A673 (cell line): ENCODE results near the gene SUN3. TPM values are rescaled to one million over a fixed set of nuclear protein-coding genes. Genes with fewer than 3 reads are reported as not detected.

Experiments used
- Bru-seq: library from RNA; stranded (reverse); fragments of 400-500 nt; gene quantifications from one replicate; lab custom pipeline; 2021; lab: Mats Ljungman, UMichigan
- BruChase-seq, 2 experiments: library from RNA; stranded (reverse); fragments of 400-500 nt; gene quantifications; one replicate each; lab custom pipeline; 2021; lab: Mats Ljungman, UMichigan
- BruUV-seq: library from RNA; stranded (reverse); fragments of 400-500 nt; replicated peaks from 2 replicates; lab custom pipeline; 2021; lab: Mats Ljungman, UMichigan
- CTCF ChIA-PET: fragments of 300-600 bp; sonication (Branson Sonifier 250); formaldehyde crosslinking; loops from one replicate; lab custom pipeline; 2022; ENCODE audit warnings: antibody characterized with exemption; lab: Charles Lee
- POLR2A ChIA-PET: fragments of 300-600 bp; sonication (Branson Sonifier 250); formaldehyde crosslinking; loops from one replicate; lab custom pipeline; 2022; ENCODE audit warnings: antibody characterized with exemption; ENCODE audit not compliant: low non-redundant PET; lab: Charles Lee
- DNase-seq: peaks from one replicate; pipeline ENCODE4 v3.0.0-alpha.2; 2015; ENCODE audit warnings: low spot score
- H3K27ac ChIP-seq: fragments of 200-600 bp; sonication (generic); 2 replicates; pipeline ENCODE4 v1.5.1; 2016; ENCODE audit warnings: mixed run types, low read depth, mild to moderate bottlenecking, mixed read lengths, antibody characterized with exemption, low read length; ENCODE audit not compliant: poor library complexity, severe bottlenecking
- H3K27me3 ChIP-seq: fragments of 200-600 bp; sonication (generic); replicated peaks from 2 replicates; pipeline ENCODE4 v1.6.1; 2017; ENCODE audit warnings: mixed run types, low read depth, mild to moderate bottlenecking, mixed read lengths, antibody characterized with exemption, low read length; ENCODE audit not compliant: insufficient read depth, poor library complexity
- H3K36me3 ChIP-seq: fragments of 200-600 bp; sonication (generic); 2 replicates; pipeline ENCODE4 v1.6.1; 2016; ENCODE audit warnings: mixed run types, mild to moderate bottlenecking, mixed read lengths, antibody characterized with exemption, low read length; ENCODE audit not compliant: insufficient read depth, poor library complexity, severe bottlenecking
- H3K4me1 ChIP-seq: fragments of 200-600 bp; sonication (generic); 2 replicates; pipeline ENCODE4 v1.6.1; 2017; ENCODE audit warnings: mixed run types, mild to moderate bottlenecking, mixed read lengths, antibody characterized with exemption, low read length; ENCODE audit not compliant: insufficient read depth, poor library complexity, severe bottlenecking
- H3K4me3 ChIP-seq: fragments of 200-600 bp; sonication (generic); 2 replicates; pipeline ENCODE4 v1.5.1; 2016; ENCODE audit warnings: low read depth, mixed run types, mild to moderate bottlenecking, mixed read lengths, low read length; ENCODE audit not compliant: poor library complexity, severe bottlenecking
- H3K9me3 ChIP-seq: fragments of 200-600 bp; sonication (generic); 2 replicates; pipeline ENCODE4 v1.6.1; 2016; ENCODE audit warnings: mixed run types, low read depth, mild to moderate bottlenecking, mixed read lengths, antibody characterized with exemption, low read length; ENCODE audit not compliant: poor library complexity, severe bottlenecking
- EZH2 ChIP-seq: fragments of 200-600 bp; sonication (generic); IDR thresholded peaks from 2 replicates; pipeline ENCODE4 v1.6.1; 2017; ENCODE audit warnings: borderline replicate concordance, low read depth, mild to moderate bottlenecking, mixed read lengths, antibody characterized with exemption, low read length; ENCODE audit not compliant: poor library complexity, severe bottlenecking
- intact Hi-C: fragments of 100-400 bp; cut with micrococcal nuclease; formaldehyde crosslinking; loops from one replicate; pipeline ENCODE4 v1.10.0; 2022; ENCODE audit not compliant: unreplicated experiment
- long read RNA-seq: library from polyadenylated mRNA; stranded (forward); transcript quantifications from one replicate; pipeline ENCODE4 v2.0.0, GENCODE V29; 2022
- total RNA-seq: library from RNA; stranded (reverse); gene quantifications from 2 replicates; pipeline ENCODE4 v1.2.3, GENCODE V29; 2021
- TF ChIP-seq, protein P1 (sequence below): fragments of 300-800, 200-600 bp; sonication (generic); conservative IDR thresholded peaks from 2 replicates; pipeline ENCODE4 v1.5.1; 2017; ENCODE audit warnings: low read depth, mild to moderate bottlenecking, antibody characterized with exemption, low read length, moderate library complexity, mixed read lengths

SUN3 gene
- total RNA-seq: not detected in 2 replicates
- percentile 10 among the genes with signal in this experiment for Bru-seq, nascent RNA
- BruChase-seq, experiment 1, labeled RNA remaining after a 2-hour chase: percentile 8 among the genes with signal in this experiment
- BruChase-seq, experiment 2, labeled RNA remaining after a 6-hour chase: percentile 1 among the genes with signal in this experiment
- long read RNA-seq: 0 reads

- Histone ChIP-seq H3K27ac (no peak within 1 kb of the TSS), H3K36me3 (no peaks in the 10 kb centered on the region), H3K27me3 (peaks cover 18% of the 10 kb centered on the region), H3K9me3 (peaks cover 3% of the 10 kb centered on the region), H3K4me1 (no peaks in the 10 kb centered on the region), H3K4me3 (no peak within 1 kb of the TSS)
- ChIA-PET CTCF (no interaction called here), POLR2A (no interaction called here)
- BruUV-seq: no TSS peak
- DNase-seq: no peak
- TF ChIP-seq, protein P1, sequence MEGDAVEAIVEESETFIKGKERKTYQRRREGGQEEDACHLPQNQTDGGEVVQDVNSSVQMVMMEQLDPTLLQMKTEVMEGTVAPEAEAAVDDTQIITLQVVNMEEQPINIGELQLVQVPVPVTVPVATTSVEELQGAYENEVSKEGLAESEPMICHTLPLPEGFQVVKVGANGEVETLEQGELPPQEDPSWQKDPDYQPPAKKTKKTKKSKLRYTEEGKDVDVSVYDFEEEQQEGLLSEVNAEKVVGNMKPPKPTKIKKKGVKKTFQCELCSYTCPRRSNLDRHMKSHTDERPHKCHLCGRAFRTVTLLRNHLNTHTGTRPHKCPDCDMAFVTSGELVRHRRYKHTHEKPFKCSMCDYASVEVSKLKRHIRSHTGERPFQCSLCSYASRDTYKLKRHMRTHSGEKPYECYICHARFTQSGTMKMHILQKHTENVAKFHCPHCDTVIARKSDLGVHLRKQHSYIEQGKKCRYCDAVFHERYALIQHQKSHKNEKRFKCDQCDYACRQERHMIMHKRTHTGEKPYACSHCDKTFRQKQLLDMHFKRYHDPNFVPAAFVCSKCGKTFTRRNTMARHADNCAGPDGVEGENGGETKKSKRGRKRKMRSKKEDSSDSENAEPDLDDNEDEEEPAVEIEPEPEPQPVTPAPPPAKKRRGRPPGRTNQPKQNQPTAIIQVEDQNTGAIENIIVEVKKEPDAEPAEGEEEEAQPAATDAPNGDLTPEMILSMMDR: no peak
- TF ChIP-seq EZH2: no peak
- intact Hi-C loops: no loop called here
Observed at GRCh38 chr7:48028938-48029337, at the start of gene SUN3. Gene SUN3 (minus strand): TSS chr7:48029107. CDS start chr7:48028938, 169 bp downstream.

- Histone ChIP-seq H3K27ac (no peak overlapping the region), H3K27me3 (no peaks in the 10 kb centered on the region), H3K4me1 (peaks cover 5% of the 10 kb centered on the region), H3K36me3 (no peaks in the 10 kb centered on the region), H3K4me3 (no peak overlapping the region), H3K9me3 (no peaks in the 10 kb centered on the region)
- no TSS peak for BruUV-seq
- DNase-seq: peak; percentile 92
- intact Hi-C loops: no loop called here
- TF ChIP-seq, protein P1: no peak
- TF ChIP-seq EZH2: no peak
- POLR2A ChIA-PET: no interaction called here
- CTCF ChIA-PET: no interaction called here
Observed at GRCh38 chr7:48078470-48078869, 49.6 kb upstream of the SUN3 start.

- no peaks in the 10 kb centered on the region for H3K27me3 ChIP-seq
- H3K9me3 ChIP-seq: no peaks in the 10 kb centered on the region
- no peaks in the 10 kb centered on the region for H3K36me3 ChIP-seq
- no peak overlapping the region for H3K27ac ChIP-seq
- BruUV-seq: no TSS peak
- H3K4me1 ChIP-seq: peaks cover 5% of the 10 kb centered on the region
- ChIA-PET POLR2A (no interaction called here), CTCF (interaction anchor here (0.6 kb wide), 1 partner anchor 32 kb away, joined by 4 read pairs; no protein-coding TSS in a partner anchor)
- intact Hi-C loops: no loop called here
- no peak overlapping the region for H3K4me3 ChIP-seq
- no peak for DNase-seq
- TF ChIP-seq EZH2: no peak
- TF ChIP-seq, protein P1: no peak
Observed at GRCh38 chr7:48077423-48077822, 48.5 kb upstream of the SUN3 start.
